Measurements from ENCODE around the gene DMRT2.

- TF ChIP-seq, protein P1, sequence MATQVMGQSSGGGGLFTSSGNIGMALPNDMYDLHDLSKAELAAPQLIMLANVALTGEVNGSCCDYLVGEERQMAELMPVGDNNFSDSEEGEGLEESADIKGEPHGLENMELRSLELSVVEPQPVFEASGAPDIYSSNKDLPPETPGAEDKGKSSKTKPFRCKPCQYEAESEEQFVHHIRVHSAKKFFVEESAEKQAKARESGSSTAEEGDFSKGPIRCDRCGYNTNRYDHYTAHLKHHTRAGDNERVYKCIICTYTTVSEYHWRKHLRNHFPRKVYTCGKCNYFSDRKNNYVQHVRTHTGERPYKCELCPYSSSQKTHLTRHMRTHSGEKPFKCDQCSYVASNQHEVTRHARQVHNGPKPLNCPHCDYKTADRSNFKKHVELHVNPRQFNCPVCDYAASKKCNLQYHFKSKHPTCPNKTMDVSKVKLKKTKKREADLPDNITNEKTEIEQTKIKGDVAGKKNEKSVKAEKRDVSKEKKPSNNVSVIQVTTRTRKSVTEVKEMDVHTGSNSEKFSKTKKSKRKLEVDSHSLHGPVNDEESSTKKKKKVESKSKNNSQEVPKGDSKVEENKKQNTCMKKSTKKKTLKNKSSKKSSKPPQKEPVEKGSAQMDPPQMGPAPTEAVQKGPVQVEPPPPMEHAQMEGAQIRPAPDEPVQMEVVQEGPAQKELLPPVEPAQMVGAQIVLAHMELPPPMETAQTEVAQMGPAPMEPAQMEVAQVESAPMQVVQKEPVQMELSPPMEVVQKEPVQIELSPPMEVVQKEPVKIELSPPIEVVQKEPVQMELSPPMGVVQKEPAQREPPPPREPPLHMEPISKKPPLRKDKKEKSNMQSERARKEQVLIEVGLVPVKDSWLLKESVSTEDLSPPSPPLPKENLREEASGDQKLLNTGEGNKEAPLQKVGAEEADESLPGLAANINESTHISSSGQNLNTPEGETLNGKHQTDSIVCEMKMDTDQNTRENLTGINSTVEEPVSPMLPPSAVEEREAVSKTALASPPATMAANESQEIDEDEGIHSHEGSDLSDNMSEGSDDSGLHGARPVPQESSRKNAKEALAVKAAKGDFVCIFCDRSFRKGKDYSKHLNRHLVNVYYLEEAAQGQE (IDR thresholded peaks at IDR 0.05; ENCODE audit: low read depth), result no peak
- TF ChIP-seq RAD21 (IDR thresholded peaks at IDR 0.05; ENCODE audit: low read depth), result no peak
- TF ChIP-seq CEBPB (IDR thresholded peaks at IDR 0.05), result no peak
- TF ChIP-seq YY1 (IDR thresholded peaks at IDR 0.05; ENCODE audit: low read depth), result no peak
- no peak for TF ChIP-seq TAF1 (IDR thresholded peaks at IDR 0.05; ENCODE audit: low read depth)
- TF ChIP-seq TCF12 (IDR thresholded peaks at IDR 0.05; ENCODE audit: low read depth), result no peak
- TF ChIP-seq EGR1 (IDR thresholded peaks at IDR 0.05), result no peak
- no peak for TF ChIP-seq NFIC (IDR thresholded peaks at IDR 0.05)
- TF ChIP-seq FOXM1 (IDR thresholded peaks at IDR 0.05; ENCODE audit: borderline replicate concordance, low read depth), result no peak
- no peak for TF ChIP-seq CREB1 (IDR thresholded peaks at IDR 0.05; ENCODE audit: low read depth)
- no peak for TF ChIP-seq USF1 (IDR thresholded peaks at IDR 0.05)
Observed at GRCh38 chr9:1070692-1071091, 20.5 kb downstream of the DMRT2 start.
